Measurements from ENCODE around the gene STEAP3.

Gene STEAP3

DNA sequence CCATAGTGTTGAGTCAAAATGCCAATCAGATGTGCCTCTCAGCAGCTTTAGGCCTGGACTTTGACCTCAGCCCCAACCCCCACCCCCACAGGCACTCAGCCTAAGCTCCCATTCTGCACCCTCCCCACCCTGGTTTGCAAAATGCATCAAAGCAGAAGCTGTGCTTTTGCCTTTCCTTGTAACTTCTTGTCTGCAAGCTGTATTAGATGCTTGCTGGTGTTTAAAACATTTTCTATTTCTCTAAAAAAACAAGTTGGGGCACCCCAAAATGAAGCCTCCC lies 26.6 kb upstream of the STEAP3 start:
- Histone ChIP-seq H3K27me3 (ENCODE audit: insufficient read depth, low read length, poor library complexity, severe bottlenecking) (no peaks in the 10 kb centered on the region), H3K4me3 (ENCODE audit: low read length, poor library complexity, severe bottlenecking) (no peak overlapping the region), H4K20me1 (ENCODE audit: insufficient read depth, low read length, poor library complexity, severe bottlenecking) (no peaks in the 10 kb centered on the region), H3K9me2 (replicated peaks; ENCODE audit: low read depth, low read length) (no peaks in the 10 kb centered on the region), H3K9ac (ENCODE audit: low read depth, low read length, poor library complexity, severe bottlenecking) (no peak overlapping the region), H3K79me2 (ENCODE audit: insufficient read depth, low read length) (no peaks in the 10 kb centered on the region), H3K36me3 (ENCODE audit: insufficient read depth, low read length) (no peaks in the 10 kb centered on the region), H3K4me1 (ENCODE audit: insufficient read depth, low read length, poor library complexity, severe bottlenecking) (no peaks in the 10 kb centered on the region), H3K4me2 (ENCODE audit: low read depth, low read length, poor library complexity, severe bottlenecking) (no peak overlapping the region), H3F3A (ENCODE audit: low read depth) (no peaks in the 10 kb centered on the region), H3K9me3 (ENCODE audit: insufficient read depth, low read depth, low read length) (no peaks in the 10 kb centered on the region), H2AFZ (ENCODE audit: low read length) (no peak overlapping the region)
- no peak for TF ChIP-seq EZH2phosphoT487 (IDR thresholded peaks at IDR 0.05; ENCODE audit: borderline replicate concordance)
- TF ChIP-seq, protein P1, sequence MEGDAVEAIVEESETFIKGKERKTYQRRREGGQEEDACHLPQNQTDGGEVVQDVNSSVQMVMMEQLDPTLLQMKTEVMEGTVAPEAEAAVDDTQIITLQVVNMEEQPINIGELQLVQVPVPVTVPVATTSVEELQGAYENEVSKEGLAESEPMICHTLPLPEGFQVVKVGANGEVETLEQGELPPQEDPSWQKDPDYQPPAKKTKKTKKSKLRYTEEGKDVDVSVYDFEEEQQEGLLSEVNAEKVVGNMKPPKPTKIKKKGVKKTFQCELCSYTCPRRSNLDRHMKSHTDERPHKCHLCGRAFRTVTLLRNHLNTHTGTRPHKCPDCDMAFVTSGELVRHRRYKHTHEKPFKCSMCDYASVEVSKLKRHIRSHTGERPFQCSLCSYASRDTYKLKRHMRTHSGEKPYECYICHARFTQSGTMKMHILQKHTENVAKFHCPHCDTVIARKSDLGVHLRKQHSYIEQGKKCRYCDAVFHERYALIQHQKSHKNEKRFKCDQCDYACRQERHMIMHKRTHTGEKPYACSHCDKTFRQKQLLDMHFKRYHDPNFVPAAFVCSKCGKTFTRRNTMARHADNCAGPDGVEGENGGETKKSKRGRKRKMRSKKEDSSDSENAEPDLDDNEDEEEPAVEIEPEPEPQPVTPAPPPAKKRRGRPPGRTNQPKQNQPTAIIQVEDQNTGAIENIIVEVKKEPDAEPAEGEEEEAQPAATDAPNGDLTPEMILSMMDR (conservative IDR thresholded peaks at IDR 0.05; ENCODE audit: low read length) = no peak

DNA sequence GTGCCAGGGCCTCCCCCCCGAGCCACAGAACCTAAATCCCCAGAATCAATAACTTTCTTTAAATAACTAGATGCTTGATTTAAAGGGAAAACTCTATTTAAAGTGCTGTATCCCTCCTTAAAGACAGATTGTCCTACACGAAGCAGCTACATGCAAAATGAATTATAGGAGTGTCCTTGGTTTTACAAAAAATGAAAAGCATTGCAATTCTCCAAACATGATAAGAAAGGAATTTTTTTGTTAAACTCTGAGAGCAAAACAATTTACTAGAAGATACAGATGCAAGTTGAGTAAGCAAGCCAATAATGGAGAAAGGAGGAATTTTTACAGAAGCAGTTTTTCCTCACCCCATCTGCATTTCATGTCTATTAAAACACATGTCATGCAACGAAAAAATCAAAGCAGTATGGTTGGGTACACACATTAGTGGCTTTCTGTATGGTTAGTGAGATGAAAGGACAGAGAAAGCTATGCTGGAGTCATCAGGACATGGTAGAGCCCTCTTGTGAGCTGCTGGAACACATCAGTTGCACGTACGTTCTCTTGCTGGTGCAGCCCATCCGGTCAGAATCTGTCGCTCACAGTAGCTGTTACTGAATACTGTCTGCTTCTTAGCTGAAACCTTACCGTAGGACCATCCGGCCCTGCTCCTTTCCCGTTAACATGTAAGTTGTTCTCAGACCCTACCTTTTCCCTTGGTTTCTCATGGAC lies 25.9 kb upstream of the STEAP3 start:
- Histone ChIP-seq H3K36me3 (ENCODE audit: insufficient read depth, low read length) (no peaks in the 10 kb centered on the region), H3K4me2 (ENCODE audit: low read depth, low read length, poor library complexity, severe bottlenecking) (no peak overlapping the region), H3K9ac (ENCODE audit: low read depth, low read length, poor library complexity, severe bottlenecking) (no peak overlapping the region), H3K9me2 (replicated peaks; ENCODE audit: low read depth, low read length) (no peaks in the 10 kb centered on the region), H3K4me3 (ENCODE audit: low read length, poor library complexity, severe bottlenecking) (no peak overlapping the region), H3F3A (ENCODE audit: low read depth) (no peaks in the 10 kb centered on the region), H3K9me3 (ENCODE audit: insufficient read depth, low read depth, low read length) (no peaks in the 10 kb centered on the region), H4K20me1 (ENCODE audit: insufficient read depth, low read length, poor library complexity, severe bottlenecking) (no peaks in the 10 kb centered on the region), H3K79me2 (ENCODE audit: insufficient read depth, low read length) (no peaks in the 10 kb centered on the region), H3K4me1 (ENCODE audit: insufficient read depth, low read length, poor library complexity, severe bottlenecking) (no peaks in the 10 kb centered on the region), H3K27me3 (ENCODE audit: insufficient read depth, low read length, poor library complexity, severe bottlenecking) (no peaks in the 10 kb centered on the region), H2AFZ (ENCODE audit: low read length) (no peak overlapping the region)
- TF ChIP-seq, protein P1 (conservative IDR thresholded peaks at IDR 0.05; ENCODE audit: low read length) = no peak

DNA sequence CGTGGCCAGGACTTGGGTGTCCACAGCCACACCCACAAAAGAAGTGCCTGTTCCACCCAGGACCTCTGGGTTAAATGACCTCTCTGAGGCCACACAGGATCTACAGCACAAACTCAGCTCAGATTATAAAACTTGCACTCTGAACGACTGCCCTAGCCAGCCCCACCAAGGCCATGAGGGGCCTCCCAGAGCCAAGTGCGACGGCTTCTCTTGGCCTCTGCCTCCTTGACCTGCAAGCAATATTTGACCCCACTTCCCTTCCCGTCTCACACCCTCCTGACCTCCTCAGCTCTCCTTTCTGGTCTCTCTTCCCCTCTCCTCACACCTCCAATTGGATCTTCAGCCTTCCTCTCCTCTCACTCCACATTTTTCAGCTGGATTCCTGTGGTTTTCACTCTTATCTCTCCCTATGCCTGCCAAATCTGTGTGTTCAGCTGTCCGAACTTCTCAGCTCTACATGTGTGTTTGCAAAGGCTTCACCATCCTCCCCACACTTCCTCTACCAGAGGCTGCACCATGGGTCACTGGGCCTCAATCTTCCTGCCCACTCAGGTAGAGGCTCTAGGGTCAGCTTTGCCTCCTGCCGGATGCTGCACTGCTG lies 25.3 kb upstream of the STEAP3 start:
- H3K9ac ChIP-seq (ENCODE audit: low read depth, low read length, poor library complexity, severe bottlenecking) = no peak overlapping the region
- no peaks in the 10 kb centered on the region for H3K79me2 ChIP-seq (ENCODE audit: insufficient read depth, low read length)
- no peaks in the 10 kb centered on the region for H3K4me1 ChIP-seq (ENCODE audit: insufficient read depth, low read length, poor library complexity, severe bottlenecking)
- H3K4me3 ChIP-seq (ENCODE audit: low read length, poor library complexity, severe bottlenecking) = no peak overlapping the region
- no peaks in the 10 kb centered on the region for H3K9me2 ChIP-seq (replicated peaks; ENCODE audit: low read depth, low read length)
- no peak overlapping the region for H3K4me2 ChIP-seq (ENCODE audit: low read depth, low read length, poor library complexity, severe bottlenecking)
- H2AFZ ChIP-seq (ENCODE audit: low read length) = no peak overlapping the region
- no peaks in the 10 kb centered on the region for H3K36me3 ChIP-seq (ENCODE audit: insufficient read depth, low read length)
- no peaks in the 10 kb centered on the region for H4K20me1 ChIP-seq (ENCODE audit: insufficient read depth, low read length, poor library complexity, severe bottlenecking)
- H3K9me3 ChIP-seq (ENCODE audit: insufficient read depth, low read depth, low read length) = no peaks in the 10 kb centered on the region
- no peaks in the 10 kb centered on the region for H3K27me3 ChIP-seq (ENCODE audit: insufficient read depth, low read length, poor library complexity, severe bottlenecking)
- no peaks in the 10 kb centered on the region for H3F3A ChIP-seq (ENCODE audit: low read depth)
- TF ChIP-seq, protein P1 (conservative IDR thresholded peaks at IDR 0.05; ENCODE audit: low read length) = no peak
- TF ChIP-seq EZH2phosphoT487 (IDR thresholded peaks at IDR 0.05; ENCODE audit: borderline replicate concordance) = no peak

All from Loucy (cell line).